OCI-LY7 (cell line): ENCODE data around the gene GNB2. TPM values are rescaled to one million over a fixed set of nuclear protein-coding genes. Genes with fewer than 3 reads are reported as not detected.

Experiments
- BruUV-seq: library from RNA; stranded (reverse); fragments of 400-500 nt; replicated peaks from 2 replicates; lab custom pipeline; 2021; lab: Mats Ljungman, UMichigan
- CTCF ChIA-PET: fragments of 300-600 bp; sonication (Branson Sonifier 250); formaldehyde crosslinking; loops from one replicate; lab custom pipeline; 2022; ENCODE audit warnings: antibody characterized with exemption; ENCODE audit not compliant: unreplicated experiment; lab: Charles Lee
- POLR2A ChIA-PET: fragments of 300-600 bp; sonication (Branson Sonifier 250); formaldehyde crosslinking; loops from one replicate; lab custom pipeline; 2022; ENCODE audit warnings: antibody characterized with exemption; lab: Charles Lee
- DNase-seq: peaks from one replicate; pipeline ENCODE4 v3.0.0-alpha.2; 2015; ENCODE audit warnings: low spot score
- H2AFZ ChIP-seq: fragments of 200-600 bp; sonication (generic), shearing (Covaris generic); 2 replicates; pipeline ENCODE4 v1.6.1; 2014; ENCODE audit warnings: mild to moderate bottlenecking, antibody characterized with exemption, low read length, moderate library complexity
- H3K27ac ChIP-seq: fragments of 200-600 bp; sonication (generic); 2 replicates; pipeline ENCODE4 v1.5.1; 2014; ENCODE audit warnings: mixed run types, low read depth, mild to moderate bottlenecking, moderate library complexity, low read length, inconsistent platforms; ENCODE audit not compliant: poor library complexity, severe bottlenecking
- H3K36me3 ChIP-seq: fragments of 200-600 bp; sonication (generic); 2 replicates; pipeline ENCODE4 v1.6.1; 2014; ENCODE audit warnings: mild to moderate bottlenecking, antibody characterized with exemption, low read length, moderate library complexity, mixed read lengths; ENCODE audit not compliant: insufficient read depth
- H3K4me1 ChIP-seq: fragments of 200-600 bp; sonication (generic); 2 replicates; pipeline ENCODE4 v1.5.1; 2014; ENCODE audit warnings: mild to moderate bottlenecking, low read length; ENCODE audit not compliant: insufficient read depth, poor library complexity, severe bottlenecking
- H3K4me2 ChIP-seq: fragments of 200-600 bp; sonication (generic); 2 replicates; pipeline ENCODE4 v1.6.1; 2014; ENCODE audit warnings: mild to moderate bottlenecking, low read length
- H3K4me3 ChIP-seq: fragments of 200-600 bp; sonication (generic); 2 replicates; pipeline ENCODE4 v1.5.1; 2014; ENCODE audit warnings: mild to moderate bottlenecking, low read depth, low read length; ENCODE audit not compliant: poor library complexity, severe bottlenecking
- H3K79me2 ChIP-seq: fragments of 200-600 bp; sonication (generic); 2 replicates; pipeline ENCODE4 v1.6.1; 2016; ENCODE audit warnings: low read depth, mild to moderate bottlenecking, low read length, moderate library complexity, mixed read lengths; ENCODE audit not compliant: insufficient read depth
- H3K9me2 ChIP-seq: fragments of 200-600 bp; sonication (generic); 2 replicates; pipeline ENCODE4 v1.6.1; 2016; ENCODE audit warnings: mild to moderate bottlenecking, low read length, mixed read lengths; ENCODE audit not compliant: insufficient read depth
- H3K9me3 ChIP-seq: fragments of 200-600 bp; sonication (generic); 2 replicates; pipeline ENCODE4 v1.6.1; 2014; ENCODE audit warnings: mild to moderate bottlenecking, mixed run types, low read length, mixed read lengths
- H4K20me1 ChIP-seq: fragments of 200-600 bp; sonication (generic); 2 replicates; pipeline ENCODE4 v1.6.1; 2014; ENCODE audit warnings: mild to moderate bottlenecking, antibody characterized with exemption, low read length, moderate library complexity, mixed read lengths; ENCODE audit not compliant: insufficient read depth
- CTCF ChIP-seq: fragments of 200-600 bp; sonication (generic); conservative IDR thresholded peaks from 2 replicates; pipeline ENCODE4 v1.5.1; 2014; ENCODE audit warnings: mild to moderate bottlenecking, antibody characterized with exemption, low read length, moderate library complexity, mixed read lengths
- EZH2phosphoT487 ChIP-seq: fragments of 200-600 bp; sonication (generic); IDR thresholded peaks from 2 replicates; pipeline ENCODE4 v1.6.1; 2018; ENCODE audit warnings: low read depth, borderline replicate concordance, mild to moderate bottlenecking, mixed run types, antibody characterized with exemption, low read length, moderate library complexity, mixed read lengths
- intact Hi-C: fragments of 100-400 bp; cut with micrococcal nuclease; formaldehyde crosslinking; loops from one replicate; pipeline ENCODE4 v1.10.0; 2022; ENCODE audit not compliant: unreplicated experiment
- total RNA-seq, 2 experiments: library from RNA; depleted of rRNA in 1 of 2; stranded (reverse); fragments of >200 nt in 1 of 2; shearing (Covaris generic) in 1 of 2; gene quantifications; 2 replicates each; pipeline ENCODE4 v1.2.3, GENCODE V29; 2014 to 2022

GNB2 gene
- total RNA-seq, 2 experiments from 2014 or later, result 80.4 to 174 TPM

- no TSS peak for BruUV-seq
- Histone ChIP-seq H3K27ac (no peak overlapping the region), H3K9me3 (no peaks in the 10 kb centered on the region), H3K79me2 (no peaks in the 10 kb centered on the region), H3K9me2 (no peaks in the 10 kb centered on the region), H3K4me2 (peak overlapping the region; percentile 94), H3K4me1 (peaks cover 12% of the 10 kb centered on the region), H3K4me3 (peak overlapping the region; percentile 62), H4K20me1 (no peaks in the 10 kb centered on the region), H2AFZ (peak overlapping the region; percentile 64; the same call in 1 of the 2 replicates), H3K36me3 (no peaks in the 10 kb centered on the region)
- TF ChIP-seq EZH2phosphoT487 (no peak), CTCF (no peak)
- intact Hi-C loops, result loop anchor here (2.0 kb wide), 1 partner anchor 13 kb away; the partner anchor contains the start of gene MOSPD3
- ChIA-PET POLR2A (interaction anchor here (0.6 to 2.2 kb wide), 6 partner anchors 9 to 96 kb away, joined by 3 to 12 read pairs (median 4); partner anchors contain the start of genes MOSPD3 and POP7), CTCF (interaction anchor here (0.6 to 0.7 kb wide), 4 partner anchors 12 to 693 kb away, joined by 3 to 7 read pairs (median 3); partner anchors contain the start of gene PCOLCE)
- no peak for DNase-seq
Observed at GRCh38 chr7:100626055-100626454, 47.5 kb upstream of the GNB2 start.

GRCh38 chr7:100626530-100627237 is 46.9 kb upstream of the GNB2 start:
- ChIA-PET POLR2A (interaction anchor here (0.6 to 2.2 kb wide), 7 partner anchors 9 to 95 kb away, joined by 3 to 12 read pairs (median 4); partner anchors contain the start of genes MOSPD3 and POP7), CTCF (interaction anchor here (0.6 to 0.7 kb wide), 4 partner anchors 13 to 694 kb away, joined by 3 to 7 read pairs (median 3); partner anchors contain the start of gene PCOLCE)
- no peaks in the 10 kb centered on the region for H3K9me3 ChIP-seq
- no TSS peak for BruUV-seq
- no peaks in the 10 kb centered on the region for H3K79me2 ChIP-seq
- peak; percentile 85 for DNase-seq
- peak overlapping the region; percentile 64; the same call in 1 of the 2 replicates for H2AFZ ChIP-seq
- H3K4me3 ChIP-seq, result peak overlapping the region; percentile 62
- intact Hi-C loops, result loop anchor here (2.0 kb wide), 1 partner anchor 14 kb away; the partner anchor contains the start of gene MOSPD3
- TF ChIP-seq EZH2phosphoT487 (no peak), CTCF (no peak)
- no peaks in the 10 kb centered on the region for H3K36me3 ChIP-seq
- H3K27ac ChIP-seq, result peak overlapping the region; percentile 39
- peak overlapping the region; percentile 94 for H3K4me2 ChIP-seq
- no peaks in the 10 kb centered on the region for H3K9me2 ChIP-seq
- peaks cover 12% of the 10 kb centered on the region for H3K4me1 ChIP-seq
- H4K20me1 ChIP-seq, result no peaks in the 10 kb centered on the region
